ENCODE results near the gene PRDX6. TPM values are rescaled to one million over a fixed set of nuclear protein-coding genes. Genes with fewer than 3 reads are reported as not detected.
A peak's percentile ranks its signal among the peaks of the same experiment; 100 is the strongest.

Gene PRDX6
- total RNA-seq, 4 donors from 2014 or later, result 332 to 411 (median 384) TPM

DNA sequence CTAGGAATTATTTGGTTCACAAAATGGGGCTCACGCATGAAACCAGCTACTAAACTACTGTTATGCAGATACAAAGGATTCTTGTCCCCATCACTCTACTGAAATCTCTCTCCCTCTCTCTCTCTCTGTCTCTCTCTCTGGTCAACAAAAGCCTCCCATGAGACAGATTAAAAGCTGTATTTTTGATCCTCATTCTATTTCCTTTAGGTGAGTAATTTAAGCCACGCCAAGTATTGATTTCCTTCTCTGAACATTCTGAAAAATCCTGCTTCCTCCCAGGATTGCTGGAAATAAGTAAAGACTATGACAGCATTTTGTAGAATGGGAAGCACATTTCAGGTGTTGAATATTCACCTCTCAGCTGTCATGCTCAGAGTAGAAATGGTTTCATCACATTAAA, 43.7 kb downstream of the PRDX6 start:
- Histone ChIP-seq H3K27me3 (no peaks in the 10 kb centered on the region), H3K4me3 (no peak overlapping the region), H3K27ac (no peak overlapping the region), H3K9me3 (no peaks in the 10 kb centered on the region), H3K4me1 (no peaks in the 10 kb centered on the region), H3K36me3 (no peaks in the 10 kb centered on the region)
- TF ChIP-seq POLR2AphosphoS5 (IDR thresholded peaks at IDR 0.05) (no peak), POLR2A (IDR thresholded peaks at IDR 0.05) (no peak), EP300 (IDR thresholded peaks at IDR 0.05) (no peak)
- TF ChIP-seq, protein P1, sequence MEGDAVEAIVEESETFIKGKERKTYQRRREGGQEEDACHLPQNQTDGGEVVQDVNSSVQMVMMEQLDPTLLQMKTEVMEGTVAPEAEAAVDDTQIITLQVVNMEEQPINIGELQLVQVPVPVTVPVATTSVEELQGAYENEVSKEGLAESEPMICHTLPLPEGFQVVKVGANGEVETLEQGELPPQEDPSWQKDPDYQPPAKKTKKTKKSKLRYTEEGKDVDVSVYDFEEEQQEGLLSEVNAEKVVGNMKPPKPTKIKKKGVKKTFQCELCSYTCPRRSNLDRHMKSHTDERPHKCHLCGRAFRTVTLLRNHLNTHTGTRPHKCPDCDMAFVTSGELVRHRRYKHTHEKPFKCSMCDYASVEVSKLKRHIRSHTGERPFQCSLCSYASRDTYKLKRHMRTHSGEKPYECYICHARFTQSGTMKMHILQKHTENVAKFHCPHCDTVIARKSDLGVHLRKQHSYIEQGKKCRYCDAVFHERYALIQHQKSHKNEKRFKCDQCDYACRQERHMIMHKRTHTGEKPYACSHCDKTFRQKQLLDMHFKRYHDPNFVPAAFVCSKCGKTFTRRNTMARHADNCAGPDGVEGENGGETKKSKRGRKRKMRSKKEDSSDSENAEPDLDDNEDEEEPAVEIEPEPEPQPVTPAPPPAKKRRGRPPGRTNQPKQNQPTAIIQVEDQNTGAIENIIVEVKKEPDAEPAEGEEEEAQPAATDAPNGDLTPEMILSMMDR (IDR thresholded peaks at IDR 0.05), result no peak
- ATAC-seq, result no peak
- WGBS, 2 donors (ENCODE audit: low coverage in 1 of 2), result 72 to 85% methylated on average over 2 of the region's 2 CpGs

DNA sequence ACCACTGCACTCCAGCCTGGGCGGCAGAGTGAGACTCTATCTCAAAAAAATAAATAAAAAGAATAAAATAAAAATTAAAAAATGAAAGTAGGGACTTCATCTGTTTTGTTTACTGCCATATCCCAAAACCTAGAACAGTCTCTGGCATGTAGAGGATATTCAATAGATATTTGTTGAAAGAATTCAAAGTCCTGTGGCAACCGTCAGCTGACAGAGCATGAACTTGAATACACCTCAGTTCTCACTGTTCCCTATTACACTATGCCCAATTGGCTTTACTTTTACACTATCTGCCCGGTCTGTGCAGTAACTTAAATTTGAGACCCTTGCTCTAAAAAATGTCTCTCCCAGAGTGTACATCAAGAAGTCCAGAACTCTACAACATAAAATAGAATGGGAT, 46.2 kb downstream of the PRDX6 start:
- Histone ChIP-seq H3K9me3 (no peaks in the 10 kb centered on the region), H3K27ac (no peak overlapping the region), H3K4me3 (no peak overlapping the region), H3K4me1 (no peaks in the 10 kb centered on the region), H3K36me3 (no peaks in the 10 kb centered on the region), H3K27me3 (no peaks in the 10 kb centered on the region)
- 92 to 96% methylated on average over 2 to 3 of the region's 3 CpGs for WGBS, 2 donors (ENCODE audit: low coverage in 1 of 2)
- ATAC-seq, result no peak
- TF ChIP-seq POLR2AphosphoS5 (IDR thresholded peaks at IDR 0.05) (no peak), EP300 (IDR thresholded peaks at IDR 0.05) (no peak), POLR2A (IDR thresholded peaks at IDR 0.05) (no peak)
- TF ChIP-seq, protein P1 (IDR thresholded peaks at IDR 0.05), result no peak

GRCh38 chr1:173525926-173526325, 48.8 kb downstream of the PRDX6 start:
- Histone ChIP-seq H3K4me1 (peaks cover 0 to 3% (median 0%) of the 10 kb centered on the region in 3 donors), H3K36me3 (no peaks in the 10 kb centered on the region), H3K9me3 (no peaks in the 10 kb centered on the region), H3K27me3 (no peaks in the 10 kb centered on the region), H3K4me3 (no peak overlapping the region), H3K27ac (no peak overlapping the region)
- WGBS, 2 donors (ENCODE audit: low coverage in 1 of 2), result 20% methylated on average over 1 of the region's 1 CpG; no CpG with 5 or more reads in 1 of the 2 donors
- TF ChIP-seq POLR2A (IDR thresholded peaks at IDR 0.05) (no peak), EP300 (IDR thresholded peaks at IDR 0.05) (no peak)
- TF ChIP-seq, protein P1 (IDR thresholded peaks at IDR 0.05), result no peak
- ATAC-seq, result no peak

DNA sequence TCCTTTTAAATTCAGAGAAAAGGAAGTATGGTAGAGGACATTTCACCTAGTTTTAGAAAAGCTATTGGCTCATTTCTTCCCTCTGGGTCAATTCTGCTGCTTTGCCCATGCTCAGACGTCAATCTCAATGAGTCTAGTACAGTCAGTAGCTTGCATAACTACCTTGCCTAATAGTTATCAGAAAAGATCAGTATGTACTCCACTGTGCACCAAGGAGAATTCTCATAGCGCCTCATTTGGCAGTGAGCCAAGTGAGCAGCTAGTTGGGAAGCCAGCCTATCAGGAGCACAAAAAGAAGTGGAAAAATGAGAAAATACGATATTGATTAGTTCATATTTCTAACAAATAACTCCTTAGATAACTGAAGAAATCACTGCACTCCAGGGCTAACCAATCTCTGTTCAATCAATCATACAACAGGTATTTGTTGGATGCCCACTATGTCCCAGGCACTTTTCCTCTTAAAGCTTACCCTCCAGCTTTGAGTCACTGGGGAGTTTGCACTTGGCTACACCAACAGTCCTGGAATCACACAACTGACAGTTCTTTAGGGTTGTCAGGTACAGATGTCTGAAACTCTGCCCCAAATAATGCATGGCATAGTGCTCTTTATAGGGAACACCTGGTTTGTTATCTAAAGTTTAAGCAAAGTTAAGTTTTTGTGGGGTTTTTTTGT, 50.2 kb downstream of the PRDX6 start:
- peak; percentile 62 for ATAC-seq
- Histone ChIP-seq H3K27ac (no peak overlapping the region), H3K4me1 (peaks cover 0 to 15% (median 0%) of the 10 kb centered on the region in 3 donors), H3K36me3 (no peaks in the 10 kb centered on the region), H3K4me3 (no peak overlapping the region), H3K9me3 (no peaks in the 10 kb centered on the region), H3K27me3 (no peaks in the 10 kb centered on the region)
- WGBS, 2 donors (ENCODE audit: low coverage in 1 of 2), result 45 to 60% methylated on average over 2 to 3 of the region's 3 CpGs
- TF ChIP-seq POLR2A (IDR thresholded peaks at IDR 0.05) (no peak), POLR2AphosphoS5 (IDR thresholded peaks at IDR 0.05) (peak; percentile 31)
- TF ChIP-seq, protein P1 (IDR thresholded peaks at IDR 0.05), result no peak

GRCh38 chr1:173529106-173529505, 52.0 kb downstream of the PRDX6 start:
- 62 to 79% methylated on average over 4 of the region's 4 CpGs for WGBS, 2 donors (ENCODE audit: low coverage in 1 of 2)
- peaks cover 0 to 15% (median 0%) of the 10 kb centered on the region in 3 donors for H3K4me1 ChIP-seq
- H3K4me3 ChIP-seq, result no peak overlapping the region
- no peaks in the 10 kb centered on the region for H3K27me3 ChIP-seq
- H3K36me3 ChIP-seq, result no peaks in the 10 kb centered on the region
- no peaks in the 10 kb centered on the region for H3K9me3 ChIP-seq
- TF ChIP-seq POLR2AphosphoS5 (IDR thresholded peaks at IDR 0.05) (no peak), EP300 (IDR thresholded peaks at IDR 0.05) (no peak)
- TF ChIP-seq, protein P1 (IDR thresholded peaks at IDR 0.05), result no peak
- no peak for ATAC-seq
- no peak overlapping the region for H3K27ac ChIP-seq
